Measurements from ENCODE around the gene HLA-DQB1. TPM values are rescaled to one million over a fixed set of nuclear protein-coding genes. Genes with fewer than 3 reads are reported as not detected.

HLA-DQB1 gene
- total RNA-seq, 1 donor from 2014 or later, result 25.5 TPM

Other genes starting within 250 kb of the HLA-DQB1 start
- 455 TPM for gene HLA-DRA, start 226.8 kb downstream of the HLA-DQB1 start, total RNA-seq
- 56.6 TPM for gene HLA-DRB5, start 136.4 kb downstream of the HLA-DQB1 start, total RNA-seq
- gene HLA-DRB1, start 76.8 kb downstream of the HLA-DQB1 start, total RNA-seq, result 82.1 TPM
- gene HLA-DQA1, start 29.3 kb downstream of the HLA-DQB1 start, total RNA-seq, result 26.0 TPM
- gene HLA-DQA2, start 74.7 kb upstream of the HLA-DQB1 start, total RNA-seq, result 10.2 TPM
- gene HLA-DQB2, start 96.9 kb upstream of the HLA-DQB1 start, total RNA-seq, result 13.6 TPM
- gene HLA-DOB, start 150.3 kb upstream of the HLA-DQB1 start, total RNA-seq, result 1.8 TPM
- gene TAP2, start 172.1 kb upstream of the HLA-DQB1 start, total RNA-seq, result 26.3 TPM
- gene PSMB8, start 177.4 kb upstream of the HLA-DQB1 start, total RNA-seq, result 39.3 TPM
- 32.8 TPM for gene TAP1, start 187.0 kb upstream of the HLA-DQB1 start, total RNA-seq
- 41.1 TPM for gene PSMB9, start 187.5 kb upstream of the HLA-DQB1 start, total RNA-seq